ENCODE data around the gene RAB3B.
"Not testable (repeated sequence)": the region's sequence is repeated elsewhere in the genome, so short reads cannot be mapped to it uniquely, and the experiment has no call there.

The RAB3B gene

DNA sequence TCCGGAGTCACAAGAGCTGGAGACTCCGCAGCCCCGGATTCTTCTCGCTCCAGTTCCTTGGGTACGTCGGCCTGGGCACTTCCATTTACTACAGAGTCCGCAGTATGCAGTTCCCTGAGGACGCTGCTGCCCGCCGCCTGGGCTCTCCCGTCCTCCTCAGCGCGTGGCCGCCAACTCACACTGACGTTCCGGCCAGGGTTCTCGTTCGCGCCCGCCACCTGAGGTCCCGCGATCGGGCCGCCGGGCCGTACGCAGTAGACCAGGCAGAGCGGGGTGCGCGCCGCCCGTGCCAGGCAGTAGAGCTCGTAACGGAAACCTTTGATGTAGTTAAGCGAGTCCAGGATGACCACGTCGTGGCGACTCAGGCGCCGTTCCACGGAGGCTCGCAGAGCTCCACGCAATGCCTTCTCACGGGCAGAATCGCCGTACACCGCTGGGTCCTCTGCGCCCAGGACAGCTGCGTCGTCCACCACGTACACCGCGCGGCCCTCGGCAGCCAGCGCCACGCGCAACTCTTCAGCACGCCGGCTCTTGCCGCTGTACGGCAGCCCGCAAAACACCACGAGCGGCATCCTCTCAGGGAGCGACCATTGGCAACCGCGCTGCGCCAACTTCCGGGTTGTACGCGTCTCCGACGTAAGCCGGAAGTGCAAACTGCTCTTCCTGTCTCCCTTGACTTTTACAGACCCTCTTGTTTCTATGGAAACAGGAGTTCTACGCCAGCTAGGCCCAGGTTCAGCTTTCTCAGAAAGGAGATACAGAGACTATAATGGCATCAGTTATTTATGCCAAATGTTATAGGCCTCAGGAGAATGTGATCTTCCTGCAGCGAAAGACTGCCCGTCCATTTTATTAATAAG is 42.9 kb upstream of the RAB3B start, which contains the start of gene KTI12:
TSS of gene KTI12 (minus strand) at position 621 of the 860 bp plus-strand sequence. CDS start at position 572, 49 bp downstream.
- TF ChIP-seq EZH2phosphoT487 (IDR thresholded peaks at IDR 0.05; ENCODE audit: low read depth) = no peak
- TF ChIP-seq, protein P1, sequence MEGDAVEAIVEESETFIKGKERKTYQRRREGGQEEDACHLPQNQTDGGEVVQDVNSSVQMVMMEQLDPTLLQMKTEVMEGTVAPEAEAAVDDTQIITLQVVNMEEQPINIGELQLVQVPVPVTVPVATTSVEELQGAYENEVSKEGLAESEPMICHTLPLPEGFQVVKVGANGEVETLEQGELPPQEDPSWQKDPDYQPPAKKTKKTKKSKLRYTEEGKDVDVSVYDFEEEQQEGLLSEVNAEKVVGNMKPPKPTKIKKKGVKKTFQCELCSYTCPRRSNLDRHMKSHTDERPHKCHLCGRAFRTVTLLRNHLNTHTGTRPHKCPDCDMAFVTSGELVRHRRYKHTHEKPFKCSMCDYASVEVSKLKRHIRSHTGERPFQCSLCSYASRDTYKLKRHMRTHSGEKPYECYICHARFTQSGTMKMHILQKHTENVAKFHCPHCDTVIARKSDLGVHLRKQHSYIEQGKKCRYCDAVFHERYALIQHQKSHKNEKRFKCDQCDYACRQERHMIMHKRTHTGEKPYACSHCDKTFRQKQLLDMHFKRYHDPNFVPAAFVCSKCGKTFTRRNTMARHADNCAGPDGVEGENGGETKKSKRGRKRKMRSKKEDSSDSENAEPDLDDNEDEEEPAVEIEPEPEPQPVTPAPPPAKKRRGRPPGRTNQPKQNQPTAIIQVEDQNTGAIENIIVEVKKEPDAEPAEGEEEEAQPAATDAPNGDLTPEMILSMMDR (IDR thresholded peaks at IDR 0.05; ENCODE audit: low read depth, low read length) = no peak
- peak within 1 kb of the TSS; percentile 91 for H3K4me3 ChIP-seq (ENCODE audit: low read length)
- peaks cover 16% of the 10 kb centered on the region for H3K4me1 ChIP-seq (ENCODE audit: low read length)
- peak within 1 kb of the TSS; percentile 44 for H3K27ac ChIP-seq (ENCODE audit: low read length)
- H3K4me2 ChIP-seq (ENCODE audit: low read length) = peak within 1 kb of the TSS; percentile 80
- H3K36me3 ChIP-seq (replicated peaks; ENCODE audit: low read depth, low read length) = peaks cover 7% of the 10 kb centered on the region
- H3K27me3 ChIP-seq (ENCODE audit: low read depth, low read length) = no peaks in the 10 kb centered on the region
- H3K9me3 ChIP-seq (ENCODE audit: insufficient read depth, low read length) = no peaks in the 10 kb centered on the region
- peak within 1 kb of the TSS; percentile 80 for H3K9ac ChIP-seq (ENCODE audit: low read length)
- peak within 1 kb of the TSS; percentile 60; the same call in 1 of the 2 replicates for H2AFZ ChIP-seq (ENCODE audit: low read depth, low read length)
- peaks cover 27% of the 10 kb centered on the region for H3K79me2 ChIP-seq (ENCODE audit: low read length)
- peaks cover 9% of the 10 kb centered on the region for H4K20me1 ChIP-seq (ENCODE audit: insufficient read depth, low read length)

DNA sequence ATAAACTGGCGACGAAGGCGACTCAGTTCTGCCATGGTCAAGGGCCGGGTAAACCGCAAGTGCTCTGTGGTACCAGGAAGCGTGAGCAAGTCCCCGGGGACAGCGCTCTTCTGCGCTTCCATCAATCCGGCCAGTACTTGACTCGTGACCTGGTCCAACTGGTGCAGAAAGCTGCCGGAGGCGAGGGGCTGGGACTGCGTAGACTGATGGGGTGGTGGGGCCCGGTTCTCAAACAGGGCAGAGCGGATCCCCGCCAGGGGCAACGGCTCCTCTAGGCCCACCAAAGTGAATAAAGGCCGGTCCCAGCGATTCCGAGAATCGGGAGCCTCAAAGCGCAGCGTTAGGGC is 42.3 kb upstream of the RAB3B start:
- H3K27me3 ChIP-seq (ENCODE audit: low read depth, low read length) = no peaks in the 10 kb centered on the region
- H3K79me2 ChIP-seq (ENCODE audit: low read length) = peaks cover 27% of the 10 kb centered on the region
- peak overlapping the region; percentile 80 for H3K9ac ChIP-seq (ENCODE audit: low read length)
- H3K4me1 ChIP-seq (ENCODE audit: low read length) = peaks cover 16% of the 10 kb centered on the region
- H3K36me3 ChIP-seq (replicated peaks; ENCODE audit: low read depth, low read length) = peaks cover 7% of the 10 kb centered on the region
- peak overlapping the region; percentile 91 for H3K4me3 ChIP-seq (ENCODE audit: low read length)
- no peak for TF ChIP-seq EZH2phosphoT487 (IDR thresholded peaks at IDR 0.05; ENCODE audit: low read depth)
- H2AFZ ChIP-seq (ENCODE audit: low read depth, low read length) = no peak overlapping the region
- peak overlapping the region; percentile 44 for H3K27ac ChIP-seq (ENCODE audit: low read length)
- no peaks in the 10 kb centered on the region for H3K9me3 ChIP-seq (ENCODE audit: insufficient read depth, low read length)
- peaks cover 9% of the 10 kb centered on the region for H4K20me1 ChIP-seq (ENCODE audit: insufficient read depth, low read length)
- peak overlapping the region; percentile 80 for H3K4me2 ChIP-seq (ENCODE audit: low read length)

DNA sequence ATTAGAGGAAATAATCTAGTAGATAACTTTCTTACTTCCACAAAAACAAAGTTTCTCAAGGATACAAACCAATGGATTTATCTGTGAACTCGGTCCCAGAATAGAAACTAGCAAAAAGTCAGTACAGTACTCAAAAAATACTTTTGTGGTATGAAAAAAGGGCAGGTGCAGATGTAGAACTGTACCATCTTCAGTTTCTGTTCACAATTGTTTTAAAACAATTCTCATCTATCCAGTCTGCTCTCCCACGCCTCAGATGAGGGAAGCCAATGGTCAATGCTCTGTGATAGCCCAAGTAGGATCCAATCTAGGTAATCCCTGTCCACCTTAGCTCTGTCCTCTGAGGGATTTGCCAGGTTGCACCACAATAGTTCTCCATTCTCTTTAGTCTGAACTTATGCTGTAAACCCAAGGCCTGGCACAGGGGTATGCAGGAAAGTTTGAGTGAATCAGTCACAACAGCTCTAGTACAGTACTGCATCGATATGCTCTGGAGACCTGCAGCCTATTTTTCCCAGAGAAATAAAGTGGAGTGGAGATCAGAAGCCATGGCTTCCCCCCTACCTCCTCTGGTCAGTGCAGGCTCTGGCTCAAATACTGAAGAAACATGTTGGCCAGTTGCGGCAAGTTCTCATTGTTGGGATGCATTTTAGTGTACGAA is 41.8 kb upstream of the RAB3B start:
- Histone ChIP-seq H3K79me2 (ENCODE audit: low read length) (peaks cover 27% of the 10 kb centered on the region), H3K9me3 (ENCODE audit: insufficient read depth, low read length) (no peaks in the 10 kb centered on the region), H3K4me3 (ENCODE audit: low read length) (peak overlapping the region; percentile 91), H3K4me1 (ENCODE audit: low read length) (peaks cover 16% of the 10 kb centered on the region), H4K20me1 (ENCODE audit: insufficient read depth, low read length) (peaks cover 9% of the 10 kb centered on the region), H3K36me3 (replicated peaks; ENCODE audit: low read depth, low read length) (peaks cover 7% of the 10 kb centered on the region), H3K27ac (ENCODE audit: low read length) (no peak overlapping the region), H3K4me2 (ENCODE audit: low read length) (peak overlapping the region; percentile 80), H2AFZ (ENCODE audit: low read depth, low read length) (no peak overlapping the region), H3K9ac (ENCODE audit: low read length) (peak overlapping the region; percentile 80), H3K27me3 (ENCODE audit: low read depth, low read length) (no peaks in the 10 kb centered on the region)
- TF ChIP-seq, protein P1 (IDR thresholded peaks at IDR 0.05; ENCODE audit: low read depth, low read length) = no peak
- TF ChIP-seq EZH2phosphoT487 (IDR thresholded peaks at IDR 0.05; ENCODE audit: low read depth) = no peak

DNA sequence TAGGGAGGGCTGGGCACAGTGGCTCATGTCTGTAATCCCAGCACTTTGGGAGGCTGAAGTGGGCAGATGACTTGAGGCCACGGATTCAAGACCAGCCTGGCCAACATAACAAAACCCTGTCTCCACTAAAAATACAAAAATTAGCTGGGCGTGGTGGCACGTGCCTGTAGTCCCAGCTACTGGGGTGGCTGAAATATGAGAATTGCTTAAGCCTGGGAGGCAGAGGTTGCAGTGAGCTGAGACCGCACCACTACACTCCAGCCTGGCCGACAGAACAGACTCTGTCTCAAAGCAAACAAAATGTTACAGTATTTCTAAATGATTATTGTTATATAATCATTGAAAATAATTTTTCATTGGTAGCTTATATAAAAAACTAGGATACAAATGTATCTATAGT is 38.3 kb upstream of the RAB3B start:
- Histone ChIP-seq H3K4me1 (ENCODE audit: low read length) (peaks cover 12% of the 10 kb centered on the region), H3K79me2 (ENCODE audit: low read length) (peaks cover 27% of the 10 kb centered on the region)
- not testable (repeated sequence) for H4K20me1 ChIP-seq (ENCODE audit: insufficient read depth, low read length); H2AFZ ChIP-seq (ENCODE audit: low read depth, low read length); H3K27ac ChIP-seq (ENCODE audit: low read length); H3K9me3 ChIP-seq (ENCODE audit: insufficient read depth, low read length); H3K27me3 ChIP-seq (ENCODE audit: low read depth, low read length); H3K4me2 ChIP-seq (ENCODE audit: low read length); H3K4me3 ChIP-seq (ENCODE audit: low read length); H3K36me3 ChIP-seq (replicated peaks; ENCODE audit: low read depth, low read length); H3K9ac ChIP-seq (ENCODE audit: low read length)

DNA sequence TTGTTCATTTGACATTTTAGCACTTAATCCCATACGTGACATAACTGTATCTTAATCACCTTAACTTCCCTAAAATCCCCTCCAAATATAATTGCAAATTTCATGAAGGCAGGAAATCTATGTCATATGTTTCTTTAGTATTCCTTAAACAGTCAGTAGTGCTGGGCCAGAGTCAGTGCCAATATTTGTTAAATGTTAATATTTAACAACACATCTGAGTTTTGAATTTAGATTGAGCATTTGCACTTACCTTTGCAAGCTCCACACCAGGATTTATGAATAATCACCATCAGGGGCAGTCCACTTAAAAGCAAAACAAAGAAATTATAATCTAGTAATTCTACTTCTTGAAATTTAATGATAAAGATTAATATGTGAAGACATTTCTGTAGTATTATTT is 37.8 kb upstream of the RAB3B start:
- Histone ChIP-seq H3K36me3 (replicated peaks; ENCODE audit: low read depth, low read length) (peaks cover 9% of the 10 kb centered on the region), H3K79me2 (ENCODE audit: low read length) (peaks cover 25% of the 10 kb centered on the region), H3K27ac (ENCODE audit: low read length) (no peak overlapping the region), H4K20me1 (ENCODE audit: insufficient read depth, low read length) (peaks cover 9% of the 10 kb centered on the region), H3K9me3 (ENCODE audit: insufficient read depth, low read length) (no peaks in the 10 kb centered on the region), H3K27me3 (ENCODE audit: low read depth, low read length) (no peaks in the 10 kb centered on the region), H3K4me3 (ENCODE audit: low read length) (no peak overlapping the region), H3K4me2 (ENCODE audit: low read length) (no peak overlapping the region), H3K9ac (ENCODE audit: low read length) (no peak overlapping the region), H2AFZ (ENCODE audit: low read depth, low read length) (no peak overlapping the region), H3K4me1 (ENCODE audit: low read length) (peaks cover 11% of the 10 kb centered on the region)
- TF ChIP-seq EZH2phosphoT487 (IDR thresholded peaks at IDR 0.05; ENCODE audit: low read depth) = no peak
- TF ChIP-seq, protein P1 (IDR thresholded peaks at IDR 0.05; ENCODE audit: low read depth, low read length) = no peak

Measured in OCI-LY3 (cell line).